K562 (cell line): ENCODE results near the gene MAPKAPK2. TPM values are rescaled to one million over a fixed set of nuclear protein-coding genes. Genes with fewer than 3 reads are reported as not detected.
A peak's percentile ranks its signal among the peaks of the same experiment; 100 is the strongest.

ENCODE experiments used
- ARID2 ChIP-seq: fragments of 450-650 bp; IDR thresholded peaks from 2 replicates; pipeline ENCODE4 v1.6.1; 2017; ENCODE audit warnings: antibody characterized with exemption, mild to moderate bottlenecking
- ATF3 ChIP-seq, 2 experiments: fragments of 450-650 bp in 1 of 2; sonication (generic) in 1 of 2; formaldehyde crosslinking in 1 of 2; IDR thresholded peaks in 1 of 2; conservative IDR thresholded peaks in 1 of 2; 2 replicates each; pipeline versions ENCODE4 v1.6.1 to v1.8.1; 2016 to 2023; ENCODE audit warnings: mild to moderate bottlenecking in 2 of 2, moderate library complexity in 2 of 2, inconsistent platforms in 1 of 2, missing genetic modification reagents in 1 of 2
- BRF2 ChIP-seq: IDR thresholded peaks from 3 replicates; pipeline ENCODE4 v1.6.1; 2011; ENCODE audit warnings: borderline replicate concordance, mild to moderate bottlenecking; ENCODE audit not compliant: insufficient read length, insufficient read depth
- FOXK1 ChIP-seq: sonication (generic); formaldehyde crosslinking; IDR thresholded peaks from 2 replicates; pipeline ENCODE4 v1.8.0; 2022; ENCODE audit warnings: missing genetic modification reagents, mild to moderate bottlenecking, borderline replicate concordance
- NR4A1 ChIP-seq, 2 experiments: fragments of 250-450 bp in 1 of 2; fragments of 450-650 bp in 1 of 2; sonication (Bioruptor Pico) in 1 of 2; IDR thresholded peaks; 2 replicates each; pipeline versions ENCODE4 v1.4.0 to v1.6.1; 2016 to 2020; ENCODE audit warnings: mild to moderate bottlenecking in 2 of 2, missing compliant biosample characterization in 1 of 2, missing genetic modification characterization in 1 of 2, moderate library complexity in 1 of 2
- POLR2H ChIP-seq: IDR thresholded peaks from 2 replicates; pipeline ENCODE4 v1.6.1; 2016; ENCODE audit warnings: missing genetic modification characterization, low read depth, mild to moderate bottlenecking, control low read depth, missing compliant biosample characterization, moderate library complexity
- RBFOX2 ChIP-seq: fragments of 200-400 bp; formaldehyde crosslinking; IDR thresholded peaks from 2 replicates; pipeline ENCODE4 v1.6.1; 2017; ENCODE audit warnings: low read depth, mild to moderate bottlenecking, low read length, moderate library complexity
- RFX5 ChIP-seq: IDR thresholded peaks from 2 replicates; pipeline ENCODE4 v1.6.1; 2011; ENCODE audit warnings: low read depth, mild to moderate bottlenecking, improper control_type of control experiment, low read length
- STAG1 ChIP-seq: sonication (generic); formaldehyde crosslinking; IDR thresholded peaks from 2 replicates; pipeline ENCODE4 v1.5.0; 2020; ENCODE audit warnings: missing genetic modification reagents, borderline replicate concordance
- TAL1 ChIP-seq: fragments of 450-650 bp; IDR thresholded peaks from 2 replicates; pipeline ENCODE4 v1.6.1; 2016; ENCODE audit warnings: mild to moderate bottlenecking
- ZBTB17 ChIP-seq: fragments of 450-650 bp; formaldehyde crosslinking; IDR thresholded peaks from 2 replicates; pipeline ENCODE4 v1.4.0; 2020; ENCODE audit warnings: mild to moderate bottlenecking
- ZBTB2 ChIP-seq: fragments of 450-650 bp; IDR thresholded peaks from 2 replicates; pipeline ENCODE4 v1.6.1; 2016; ENCODE audit warnings: antibody characterized with exemption
- ZBTB33 ChIP-seq: sonication (generic); formaldehyde crosslinking; IDR thresholded peaks from 2 replicates; pipeline ENCODE4 v1.8.1; 2023; ENCODE audit warnings: mild to moderate bottlenecking, missing genetic modification reagents
- ZNF592 ChIP-seq: fragments of 450-650 bp; IDR thresholded peaks from 2 replicates; pipeline ENCODE4 v1.6.1; 2017; ENCODE audit warnings: antibody characterized with exemption, mild to moderate bottlenecking
- polyA plus RNA-seq, 8 experiments: library from polyadenylated mRNA; depleted of rRNA in 4 of 8; stranded (reverse) in 5 of 8; unstranded in 3 of 8; fragments of >200 nt; fragmentation: Nextera tagmentation in 2 of 8; fragmentation: Illumina TruSeq in 1 of 8; extraction: Ambion mirVana in 2 of 8; extraction: Trizol in 1 of 8; gene quantifications; 2 replicates each; pipeline versions ENCODE4 v1.2.1 to v1.2.3, GENCODE V29; 2011 to 2014; ENCODE audit warnings: inconsistent platforms in 1 of 8, missing spikeins in 1 of 8
- total RNA-seq, 7 experiments: library from RNA; depleted of rRNA in 6 of 7; stranded (reverse); fragments of >200 nt in 6 of 7; fragmentation: Illumina TruSeq in 2 of 7; extraction: Trizol in 2 of 7; gene quantifications; 2 replicates each; pipeline versions ENCODE4 v1.2.1 to v1.2.3, GENCODE V29; 2011 to 2021; ENCODE audit warnings: low replicate concordance in 1 of 7

MAPKAPK2 gene
- total and polyA plus RNA-seq, 9 of the 15 experiments (the other 6 are each of a cell fraction or from before 2014, with no cell fraction given) = 0.63 to 94.2 (median 52.1) TPM

- TF ChIP-seq ZNF592 (peak; percentile 72; the same call in 1 of the 2 replicates), FOXK1 (0 out of 2 replicates have a peak, but pooled peaks have one; percentile 65), NR4A1 (CRISPR knock-in tag; IDR thresholded peaks at IDR 0.05) (no peak), NR4A1 (tag; IDR thresholded peaks at IDR 0.05) (0 out of 2 replicates have a peak, but pooled peaks have one; percentile 40), TAL1 (0 out of 2 replicates have a peak, but pooled peaks have one; percentile 36), RBFOX2 (peak; percentile 41; the same call in 1 of the 2 replicates), ZBTB33 (CRISPR knock-in tag) (0 out of 2 replicates have a peak, but pooled peaks have one; percentile 33), STAG1 (0 out of 2 replicates have a peak, but pooled peaks have one; percentile 23), POLR2H (tag) (no peak), ZBTB2 (no peak), ATF3 (IDR thresholded peaks at IDR 0.05) (no peak), ATF3 (CRISPR knock-in tag; conservative IDR thresholded peaks at IDR 0.05) (0 out of 2 replicates have a peak, but pooled peaks have one; percentile 59), ARID2 (peak; percentile 90), BRF2 (no peak), RFX5 (0 out of 2 replicates have a peak, but pooled peaks have one; percentile 9), ZBTB17 (CRISPR knock-in tag) (0 out of 2 replicates have a peak, but pooled peaks have one; percentile 35)
Observed at GRCh38 chr1:206663832-206664652, 20.7 kb upstream of the MAPKAPK2 start (continued).
